ENCODE results near the gene LPCAT1.

The LPCAT1 gene

GRCh38 chr5:1542781-1543180 lies 19.0 kb upstream of the LPCAT1 start:
- Histone ChIP-seq H2AFZ (ENCODE audit: low read length) (no peak overlapping the region), H3K4me3 (ENCODE audit: low read length, poor library complexity, severe bottlenecking) (no peak overlapping the region), H3K9me3 (ENCODE audit: insufficient read depth, low read depth, low read length) (no peaks in the 10 kb centered on the region), H3K79me2 (ENCODE audit: insufficient read depth, low read length) (no peaks in the 10 kb centered on the region), H3K9me2 (replicated peaks; ENCODE audit: low read depth, low read length) (no peaks in the 10 kb centered on the region), H3K4me1 (ENCODE audit: insufficient read depth, low read length, poor library complexity, severe bottlenecking) (peaks cover 8% of the 10 kb centered on the region), H3K36me3 (ENCODE audit: insufficient read depth, low read length) (no peaks in the 10 kb centered on the region), H3K27me3 (ENCODE audit: insufficient read depth, low read length, poor library complexity, severe bottlenecking) (no peaks in the 10 kb centered on the region), H3F3A (ENCODE audit: low read depth) (no peaks in the 10 kb centered on the region), H4K20me1 (ENCODE audit: insufficient read depth, low read length, poor library complexity, severe bottlenecking) (no peaks in the 10 kb centered on the region), H3K9ac (ENCODE audit: low read depth, low read length, poor library complexity, severe bottlenecking) (no peak overlapping the region), H3K4me2 (ENCODE audit: low read depth, low read length, poor library complexity, severe bottlenecking) (no peak overlapping the region)
- TF ChIP-seq CTCF (conservative IDR thresholded peaks at IDR 0.05; ENCODE audit: low read length) (no peak), EZH2phosphoT487 (IDR thresholded peaks at IDR 0.05; ENCODE audit: borderline replicate concordance) (no peak)

DNA sequence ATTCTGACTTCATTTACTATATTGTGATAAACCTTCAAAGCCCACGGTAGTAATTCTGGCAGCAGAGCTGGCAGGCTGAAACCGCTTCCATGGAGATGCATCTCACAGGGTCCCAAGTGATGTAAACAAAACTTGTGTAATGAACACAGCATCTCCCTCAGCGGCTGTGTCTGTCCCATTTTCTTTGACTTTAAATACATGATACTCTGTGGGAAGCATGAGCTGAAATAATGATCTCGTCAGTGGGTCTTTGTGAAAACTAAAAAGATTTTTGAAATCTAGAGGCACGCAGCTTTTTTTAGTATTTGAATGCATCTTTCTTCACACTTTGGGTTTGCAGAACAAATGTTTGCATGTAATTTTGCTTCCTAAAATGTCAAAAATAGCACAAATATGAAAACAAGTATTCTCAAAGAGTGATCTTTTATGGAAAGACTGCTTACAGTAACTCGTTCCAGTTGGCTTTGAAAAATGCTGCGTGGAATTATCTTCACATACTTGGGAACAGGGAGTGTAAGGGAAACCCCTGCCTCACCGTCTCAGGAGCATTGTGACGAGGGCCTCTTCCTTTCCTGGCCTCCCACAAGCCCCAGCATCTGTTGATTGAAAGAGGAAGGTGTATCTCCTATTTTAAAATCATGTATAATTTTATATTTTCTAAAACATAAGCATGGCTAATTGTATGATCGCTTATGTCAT lies 18.1 kb upstream of the LPCAT1 start:
- no peak overlapping the region for H2AFZ ChIP-seq (ENCODE audit: low read length)
- no peaks in the 10 kb centered on the region for H3F3A ChIP-seq (ENCODE audit: low read depth)
- no peaks in the 10 kb centered on the region for H3K36me3 ChIP-seq (ENCODE audit: insufficient read depth, low read length)
- H4K20me1 ChIP-seq (ENCODE audit: insufficient read depth, low read length, poor library complexity, severe bottlenecking) = no peaks in the 10 kb centered on the region
- H3K27me3 ChIP-seq (ENCODE audit: insufficient read depth, low read length, poor library complexity, severe bottlenecking) = no peaks in the 10 kb centered on the region
- no peak overlapping the region for H3K4me3 ChIP-seq (ENCODE audit: low read length, poor library complexity, severe bottlenecking)
- no peaks in the 10 kb centered on the region for H3K79me2 ChIP-seq (ENCODE audit: insufficient read depth, low read length)
- peaks cover 14% of the 10 kb centered on the region for H3K4me1 ChIP-seq (ENCODE audit: insufficient read depth, low read length, poor library complexity, severe bottlenecking)
- H3K9ac ChIP-seq (ENCODE audit: low read depth, low read length, poor library complexity, severe bottlenecking) = no peak overlapping the region
- H3K4me2 ChIP-seq (ENCODE audit: low read depth, low read length, poor library complexity, severe bottlenecking) = no peak overlapping the region
- no peaks in the 10 kb centered on the region for H3K9me3 ChIP-seq (ENCODE audit: insufficient read depth, low read depth, low read length)
- TF ChIP-seq CTCF (conservative IDR thresholded peaks at IDR 0.05; ENCODE audit: low read length) (no peak), EZH2phosphoT487 (IDR thresholded peaks at IDR 0.05; ENCODE audit: borderline replicate concordance) (no peak)
- no peaks in the 10 kb centered on the region for H3K9me2 ChIP-seq (replicated peaks; ENCODE audit: low read depth, low read length)

DNA sequence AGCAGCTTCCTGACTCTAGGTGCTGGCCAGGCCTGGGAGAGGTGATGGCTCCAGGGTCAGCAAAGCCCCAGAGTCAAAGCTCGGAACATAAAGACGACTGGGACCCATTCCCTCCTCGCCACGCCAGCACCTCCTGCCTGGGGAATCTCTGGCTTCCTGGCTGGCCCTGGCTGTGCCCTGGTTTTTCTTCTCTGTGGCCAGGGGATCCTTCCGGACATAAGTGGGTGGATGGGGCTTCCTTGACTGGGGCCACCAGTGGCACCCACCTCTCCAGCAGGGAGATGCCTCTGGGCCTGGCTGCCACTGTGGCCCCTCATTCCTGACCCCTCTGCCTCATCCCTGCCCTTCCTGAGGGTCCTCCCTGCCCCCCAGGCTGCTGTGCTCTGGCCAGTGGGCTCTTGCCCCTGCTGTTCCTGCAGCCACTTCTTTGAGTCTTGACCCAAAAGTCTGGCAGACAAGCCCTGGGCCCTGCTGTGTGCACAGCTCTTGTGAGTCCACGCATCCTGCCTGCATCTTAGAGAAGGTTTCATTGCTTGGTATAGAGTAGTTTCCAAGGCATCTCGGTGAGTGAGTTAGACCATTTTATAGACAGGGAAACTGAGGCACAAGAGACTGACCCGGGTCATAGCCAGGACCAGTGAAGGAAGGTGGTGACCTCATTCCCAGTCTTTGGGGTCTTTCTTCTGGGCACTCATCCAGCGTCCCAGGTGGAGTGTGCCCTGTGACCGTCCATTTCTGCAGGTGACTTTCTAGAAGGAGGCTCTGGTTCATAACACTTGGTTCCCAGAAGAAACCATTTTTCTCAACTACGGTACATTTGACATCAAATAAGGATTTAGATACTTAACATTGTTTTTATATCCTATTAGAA lies 17.3 kb upstream of the LPCAT1 start:
- Histone ChIP-seq H3K4me2 (ENCODE audit: low read depth, low read length, poor library complexity, severe bottlenecking) (no peak overlapping the region), H3K9ac (ENCODE audit: low read depth, low read length, poor library complexity, severe bottlenecking) (no peak overlapping the region), H3K36me3 (ENCODE audit: insufficient read depth, low read length) (no peaks in the 10 kb centered on the region), H4K20me1 (ENCODE audit: insufficient read depth, low read length, poor library complexity, severe bottlenecking) (no peaks in the 10 kb centered on the region), H2AFZ (ENCODE audit: low read length) (no peak overlapping the region), H3F3A (ENCODE audit: low read depth) (no peaks in the 10 kb centered on the region), H3K27me3 (ENCODE audit: insufficient read depth, low read length, poor library complexity, severe bottlenecking) (no peaks in the 10 kb centered on the region), H3K4me3 (ENCODE audit: low read length, poor library complexity, severe bottlenecking) (no peak overlapping the region), H3K9me3 (ENCODE audit: insufficient read depth, low read depth, low read length) (no peaks in the 10 kb centered on the region), H3K9me2 (replicated peaks; ENCODE audit: low read depth, low read length) (no peaks in the 10 kb centered on the region), H3K79me2 (ENCODE audit: insufficient read depth, low read length) (no peaks in the 10 kb centered on the region), H3K4me1 (ENCODE audit: insufficient read depth, low read length, poor library complexity, severe bottlenecking) (peaks cover 18% of the 10 kb centered on the region)
- no peak for TF ChIP-seq EZH2phosphoT487 (IDR thresholded peaks at IDR 0.05; ENCODE audit: borderline replicate concordance)
- no peak for TF ChIP-seq CTCF (conservative IDR thresholded peaks at IDR 0.05; ENCODE audit: low read length)

Measured in Loucy (cell line).